Cardiac fibroblast (primary cell): Measurements from ENCODE around the gene DFFB.

Experiments used
- DNase-seq, 2 donors: peaks; one replicate each; pipeline versions ENCODE4 v3.0.0 to v3.0.0-alpha.2; 2010; ENCODE audit warnings: low read depth in 2 of 2
- H3K4me3 ChIP-seq, 2 donors: replicated peaks in 1 of 2; 1 replicate in 1 of 2; 2 replicates in 1 of 2; pipeline ENCODE4 v1.5.1; 2011; ENCODE audit warnings: low read depth in 2 of 2, low read length in 2 of 2, mild to moderate bottlenecking in 2 of 2, moderate library complexity in 1 of 2
- CTCF ChIP-seq: IDR thresholded peaks from one replicate; pipeline ENCODE4 v1.5.1; 2011; ENCODE audit warnings: low read depth, mild to moderate bottlenecking, low read length, inconsistent platforms

Gene DFFB

GRCh38 chr1:3898475-3898735 lies 41.1 kb downstream of the DFFB start:
- no peak for TF ChIP-seq CTCF
- no peak overlapping the region for H3K4me3 ChIP-seq
- no peak for DNase-seq

GRCh38 chr1:3898994-3899753 lies 41.9 kb downstream of the DFFB start:
- H3K4me3 ChIP-seq: peak overlapping the region; percentile 91 to 93
- peak; percentile 5 to 10 for DNase-seq
- TF ChIP-seq CTCF: peak; percentile 18

GRCh38 chr1:3899754-3900149 lies 42.5 kb downstream of the DFFB start:
- DNase-seq: no peak
- peak overlapping the region; percentile 91 to 93 for H3K4me3 ChIP-seq
- no peak for TF ChIP-seq CTCF

GRCh38 chr1:3900150-3900968 lies 43.1 kb downstream of the DFFB start, which contains the start of gene C1orf174:
Gene C1orf174 (minus strand): TSS chr1:3900272. CDS start chr1:3900186, 86 bp downstream.
- DNase-seq: peak; percentile 98 to 99
- no peak for TF ChIP-seq CTCF
- peak within 1 kb of the TSS; percentile 91 to 93 for H3K4me3 ChIP-seq

- peak; percentile 97 for DNase-seq
- peak overlapping the region; percentile 91 to 93 for H3K4me3 ChIP-seq
- no peak for TF ChIP-seq CTCF
These were observed 43.8 kb downstream of the DFFB start for GRCh38 chr1:3900969-3901529.

GRCh38 chr1:3902111-3902511 lies 44.8 kb downstream of the DFFB start:
- TF ChIP-seq CTCF: no peak
- DNase-seq: no peak
- no peak overlapping the region for H3K4me3 ChIP-seq
